HG02759 (cell line): Measurements from ENCODE around the gene PCGF3.
"Not testable (repeated sequence)": the region's sequence is repeated elsewhere in the genome, so short reads cannot be mapped to it uniquely, and the experiment has no call there.

Source experiments
- ATAC-seq: cut with Tn5 transposase; IDR thresholded peaks from one replicate; pipeline ENCODE4 v1.9.1; 2021; ENCODE audit warnings: mild to moderate bottlenecking, moderate library complexity; ENCODE audit not compliant: unreplicated experiment

Gene PCGF3

GRCh38 chr4:681736-682451 lies 23.7 kb upstream of the PCGF3 start:
- ATAC-seq = no peak

GRCh38 chr4:682490-683172 lies 23.0 kb upstream of the PCGF3 start:
- ATAC-seq = no peak

- ATAC-seq = no peak
These were observed 22.3 kb upstream of the PCGF3 start for GRCh38 chr4:683247-683897.

- no peak for ATAC-seq
These were observed 21.5 kb upstream of the PCGF3 start for GRCh38 chr4:683982-684622.

GRCh38 chr4:684623-685327 lies 20.9 kb upstream of the PCGF3 start:
- ATAC-seq = no peak

- ATAC-seq = no peak
These were observed 19.8 kb upstream of the PCGF3 start for GRCh38 chr4:685679-686412.

- ATAC-seq = no peak
These were observed 19.1 kb upstream of the PCGF3 start for GRCh38 chr4:686413-687040.

GRCh38 chr4:687048-687970 lies 18.3 kb upstream of the PCGF3 start:
- no peak for ATAC-seq

GRCh38 chr4:687971-688853 lies 17.4 kb upstream of the PCGF3 start:
- no peak for ATAC-seq

- ATAC-seq = no peak
These were observed 16.6 kb upstream of the PCGF3 start, which contains the start of gene SLC49A3 for GRCh38 chr4:688854-689681. Gene SLC49A3 (minus strand): TSS chr4:689151. CDS start chr4:689127, 24 bp downstream.

- ATAC-seq = no peak
These were observed 15.9 kb upstream of the PCGF3 start for GRCh38 chr4:689723-690122.

- no peak for ATAC-seq
These were observed 12.7 kb upstream of the PCGF3 start for GRCh38 chr4:692771-693554.

GRCh38 chr4:694341-694940 lies 11.2 kb upstream of the PCGF3 start:
- not testable (repeated sequence) for ATAC-seq

- ATAC-seq = no peak
These were observed 5.6 kb upstream of the PCGF3 start for GRCh38 chr4:699816-700580.
